ENCODE data around the gene KCNV2.

DNA sequence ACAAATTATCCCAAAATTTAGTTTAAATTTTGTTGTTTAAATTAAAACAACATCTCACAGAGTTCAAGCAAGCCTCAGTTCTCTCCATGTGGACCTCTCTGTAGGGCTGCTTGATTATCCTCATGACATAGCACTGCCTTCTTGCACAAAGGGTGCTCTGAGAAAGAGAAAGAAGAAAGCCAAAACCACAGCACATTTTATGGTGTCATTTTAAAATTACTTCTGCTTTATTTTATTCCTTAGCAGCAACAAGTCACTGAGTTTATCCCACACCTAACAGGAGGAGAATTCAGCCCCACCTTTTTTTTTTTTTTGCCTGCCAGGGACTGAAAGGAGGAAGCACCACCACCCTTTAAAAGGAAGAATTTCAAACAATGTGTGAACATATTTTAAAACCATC, 12.8 kb upstream of the KCNV2 start:
- TF ChIP-seq, protein P1, sequence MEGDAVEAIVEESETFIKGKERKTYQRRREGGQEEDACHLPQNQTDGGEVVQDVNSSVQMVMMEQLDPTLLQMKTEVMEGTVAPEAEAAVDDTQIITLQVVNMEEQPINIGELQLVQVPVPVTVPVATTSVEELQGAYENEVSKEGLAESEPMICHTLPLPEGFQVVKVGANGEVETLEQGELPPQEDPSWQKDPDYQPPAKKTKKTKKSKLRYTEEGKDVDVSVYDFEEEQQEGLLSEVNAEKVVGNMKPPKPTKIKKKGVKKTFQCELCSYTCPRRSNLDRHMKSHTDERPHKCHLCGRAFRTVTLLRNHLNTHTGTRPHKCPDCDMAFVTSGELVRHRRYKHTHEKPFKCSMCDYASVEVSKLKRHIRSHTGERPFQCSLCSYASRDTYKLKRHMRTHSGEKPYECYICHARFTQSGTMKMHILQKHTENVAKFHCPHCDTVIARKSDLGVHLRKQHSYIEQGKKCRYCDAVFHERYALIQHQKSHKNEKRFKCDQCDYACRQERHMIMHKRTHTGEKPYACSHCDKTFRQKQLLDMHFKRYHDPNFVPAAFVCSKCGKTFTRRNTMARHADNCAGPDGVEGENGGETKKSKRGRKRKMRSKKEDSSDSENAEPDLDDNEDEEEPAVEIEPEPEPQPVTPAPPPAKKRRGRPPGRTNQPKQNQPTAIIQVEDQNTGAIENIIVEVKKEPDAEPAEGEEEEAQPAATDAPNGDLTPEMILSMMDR (conservative IDR thresholded peaks at IDR 0.05) = no peak
- no peak for TF ChIP-seq ZFX (IDR thresholded peaks at IDR 0.05)
